ENCODE measurements around the gene DLG1.

The DLG1 gene

GRCh38 chr3:197008436-197009209 lies 289.8 kb downstream of the DLG1 start:
- no peak for DNase-seq

GRCh38 chr3:197007953-197008352 lies 290.5 kb downstream of the DLG1 start:
- DNase-seq = no peak

GRCh38 chr3:197007296-197007940 lies 291.0 kb downstream of the DLG1 start:
- DNase-seq = no peak

- DNase-seq = no peak
These were observed 291.6 kb downstream of the DLG1 start for GRCh38 chr3:197006860-197007259.

- no peak for DNase-seq
These were observed 292.0 kb downstream of the DLG1 start for GRCh38 chr3:197006446-197006845.

- peak in 1 of 2 experiments; percentile 23 for DNase-seq
These were observed 294.7 kb downstream of the DLG1 start for GRCh38 chr3:197003461-197004385.

- peak; percentile 42 to 57 for DNase-seq
These were observed 295.5 kb downstream of the DLG1 start for GRCh38 chr3:197002701-197003454.

- DNase-seq = no peak
These were observed 296.3 kb downstream of the DLG1 start for GRCh38 chr3:197001972-197002700.

- no peak for DNase-seq
These were observed 297.1 kb downstream of the DLG1 start for GRCh38 chr3:197001106-197001971.

GRCh38 chr3:197000211-197000610 lies 298.2 kb downstream of the DLG1 start:
- no peak for DNase-seq

GRCh38 chr3:196998966-196999760 lies 299.2 kb downstream of the DLG1 start:
- DNase-seq = no peak

GRCh38 chr3:196997311-196997710 lies 301.1 kb downstream of the DLG1 start:
- DNase-seq = no peak

GRCh38 chr3:196996454-196997265 lies 301.8 kb downstream of the DLG1 start:
- no peak for DNase-seq

GRCh38 chr3:196995646-196996355 lies 302.6 kb downstream of the DLG1 start:
- no peak for DNase-seq

- no peak for DNase-seq
These were observed 303.4 kb downstream of the DLG1 start for GRCh38 chr3:196995027-196995426.

- DNase-seq = no peak
These were observed 304.4 kb downstream of the DLG1 start for GRCh38 chr3:196994056-196994455.
